HG02642 (cell line): ENCODE data around the gene APOBR.
"Not testable (repeated sequence)": the region's sequence is repeated elsewhere in the genome, so short reads cannot be mapped to it uniquely, and the experiment has no call there.

Experiments
- ATAC-seq: cut with Tn5 transposase; IDR thresholded peaks from one replicate; pipeline ENCODE4 v1.9.1; 2021; ENCODE audit warnings: mild to moderate bottlenecking; ENCODE audit not compliant: unreplicated experiment, poor library complexity

Gene APOBR

GRCh38 chr16:28498666-28499381, 4.4 kb downstream of the APOBR start:
- no peak for ATAC-seq

GRCh38 chr16:28499854-28500253, 5.4 kb downstream of the APOBR start:
- ATAC-seq, result no peak

- ATAC-seq, result not testable (repeated sequence)
These were observed 6.2 kb downstream of the APOBR start for GRCh38 chr16:28500476-28501180.

GRCh38 chr16:28501258-28502232, 7.1 kb downstream of the APOBR start:
- no peak for ATAC-seq

- no peak for ATAC-seq
These were observed 7.8 kb downstream of the APOBR start for GRCh38 chr16:28502290-28502689.

GRCh38 chr16:28503470-28504259, 9.2 kb downstream of the APOBR start:
- no peak for ATAC-seq

GRCh38 chr16:28504707-28505404, 10.4 kb downstream of the APOBR start:
- ATAC-seq, result no peak

- ATAC-seq, result no peak
These were observed 11.2 kb downstream of the APOBR start for GRCh38 chr16:28505489-28506137.

GRCh38 chr16:28511031-28511430, 16.6 kb downstream of the APOBR start:
- ATAC-seq, result no peak

- ATAC-seq, result no peak
These were observed 17.7 kb downstream of the APOBR start for GRCh38 chr16:28511801-28512789.

GRCh38 chr16:28513484-28514181, 19.2 kb downstream of the APOBR start:
- ATAC-seq, result no peak

GRCh38 chr16:28514246-28514645, 19.8 kb downstream of the APOBR start:
- no peak for ATAC-seq

GRCh38 chr16:28520672-28521071, 26.2 kb downstream of the APOBR start:
- no peak for ATAC-seq

- ATAC-seq, result no peak
These were observed 27.0 kb downstream of the APOBR start for GRCh38 chr16:28521436-28521835.

GRCh38 chr16:28522792-28523191, 28.3 kb downstream of the APOBR start:
- ATAC-seq, result no peak

- no peak for ATAC-seq
These were observed 30.3 kb downstream of the APOBR start for GRCh38 chr16:28524681-28525171.
